ENCODE results near the gene TPX2. TPM values are rescaled to one million over a fixed set of nuclear protein-coding genes. Genes with fewer than 3 reads are reported as not detected.

TPX2 gene
- polyA plus RNA-seq, 1 of the 3 experiments (the other 2 are of a cell fraction), result 17.1 TPM

GRCh38 chr20:31722257-31723068, 16.6 kb upstream of the TPX2 start, which contains the start of gene BCL2L1 (continued):
- TF ChIP-seq PBX3 (IDR thresholded peaks at IDR 0.05) (no peak; the same call in 1 of the 2 replicates), ELF1 (IDR thresholded peaks at IDR 0.05) (0 out of 2 replicates have a peak, but pooled peaks have one; percentile 23), TAF1 (IDR thresholded peaks at IDR 0.05; ENCODE audit: borderline replicate concordance, low read depth, low read length) (peak; percentile 69), FOXM1 (IDR thresholded peaks at IDR 0.05; ENCODE audit: low read depth) (no peak), NFIC (IDR thresholded peaks at IDR 0.05; ENCODE audit: borderline replicate concordance) (peak; percentile 41), TCF12 (IDR thresholded peaks at IDR 0.05) (peak; percentile 28; the same call in 1 of the 2 replicates), RXRA (IDR thresholded peaks at IDR 0.05; ENCODE audit: borderline replicate concordance, low read depth) (peak; percentile 14; the same call in 1 of the 2 replicates), RAD21 (IDR thresholded peaks at IDR 0.05; ENCODE audit: low read length) (peak; percentile 53), YY1 (IDR thresholded peaks at IDR 0.05; ENCODE audit: low read depth) (no peak), RCOR1 (IDR thresholded peaks at IDR 0.05; ENCODE audit: low read length) (no peak), MAX (IDR thresholded peaks at IDR 0.05; ENCODE audit: low read depth) (peak; percentile 49; the same call in 1 of the 2 replicates), MXI1 (IDR thresholded peaks at IDR 0.05; ENCODE audit: low read depth, low read length) (peak; percentile 75), CTCF (IDR thresholded peaks at IDR 0.05) (peak; percentile 72), SIN3A (IDR thresholded peaks at IDR 0.05; ENCODE audit: borderline replicate concordance, low read depth, low read length) (peak; percentile 71; the same call in 1 of the 2 replicates)

GRCh38 chr20:31723069-31723318, 16.1 kb upstream of the TPX2 start:
- peak overlapping the region; percentile 98 to 100 for H3K27ac ChIP-seq (ENCODE audit: low read depth in 2 of 2, low read length in 1 of 2)
- CTCF ChIA-PET, result interaction anchor here (0.7 to 11.2 kb wide), 30 partner anchors 10 to 174 kb away, joined by 3 to 288 read pairs (median 8); partner anchors contain the start of gene TPX2
- H4K20me1 ChIP-seq (ENCODE audit: insufficient read depth), result no peaks in the 10 kb centered on the region
- H3K79me2 ChIP-seq (ENCODE audit: insufficient read depth), result peaks cover 53% of the 10 kb centered on the region
- peaks cover 28 to 29% of the 10 kb centered on the region in 2 experiments for H3K36me3 ChIP-seq (replicated peaks in 1 of 2; ENCODE audit: control insufficient read depth in 1 of 2, insufficient read depth in 2 of 2, low read length in 1 of 2)
- peak overlapping the region; percentile 59 to 81 for H3K4me3 ChIP-seq (ENCODE audit: low read depth in 2 of 2, low read length in 1 of 2)
- WGBS (ENCODE audit: low lambda C conversion rate), result 0% methylated on average over 3 of the region's 10 CpGs
- peaks cover 18 to 37% of the 10 kb centered on the region in 2 experiments for H3K4me1 ChIP-seq (ENCODE audit: control insufficient read depth in 1 of 2, insufficient read depth in 2 of 2, low read depth in 1 of 2, low read length in 1 of 2)
- DNase-seq, result no peak
- H3K27me3 ChIP-seq (ENCODE audit: insufficient read depth), result no peaks in the 10 kb centered on the region
- H3K9me2 ChIP-seq, result no peaks in the 10 kb centered on the region
- H3F3A ChIP-seq (replicated peaks; ENCODE audit: insufficient read depth), result peaks cover 14% of the 10 kb centered on the region
- H3K4me2 ChIP-seq, result peak overlapping the region; percentile 97
- 0 out of 2 replicates have a peak overlapping the region, but pooled peaks have one; percentile 71 for H2AFZ ChIP-seq (ENCODE audit: low read depth)
- POLR2A ChIA-PET, result interaction anchor here (0.7 to 3.4 kb wide), 16 partner anchors 10 to 166 kb away, joined by 3 to 31 read pairs (median 4); partner anchors contain the start of genes ID1 and TPX2
- no peak for TF ChIP-seq RFX5 (IDR thresholded peaks at IDR 0.05; ENCODE audit: low read length)
- TF ChIP-seq ZBTB33 (IDR thresholded peaks at IDR 0.05; ENCODE audit: borderline replicate concordance, low read depth), result no peak
- peak; percentile 76 for TF ChIP-seq YY1 (IDR thresholded peaks at IDR 0.05; ENCODE audit: low read depth)
- TF ChIP-seq CTCF (IDR thresholded peaks at IDR 0.05), result peak; percentile 14; the same call in 1 of the 2 replicates
- H3K9ac ChIP-seq, result peak overlapping the region; percentile 100
- H3K9me3 ChIP-seq, result no peaks in the 10 kb centered on the region
